Left lobe of liver (tissue), 2 donors: ENCODE results near the gene RAB6B. TPM values are rescaled to one million over a fixed set of nuclear protein-coding genes. Genes with fewer than 3 reads are reported as not detected.
A peak's percentile ranks its signal among the peaks of the same experiment; 100 is the strongest.

ENCODE experiments used
- ATAC-seq: fragments of 200-7000 bp; cut with Tn5 transposase; one replicate; pipeline ENCODE4 v1.9.1; 2020; ENCODE audit warnings: mild to moderate bottlenecking, moderate library complexity
- DNase-seq: peaks from one replicate; pipeline ENCODE4 v3.0.0-alpha.2; 2020; ENCODE audit warnings: low spot score
- total RNA-seq: library from RNA; stranded (reverse); gene quantifications from one replicate; pipeline ENCODE4 v1.2.1, GENCODE V29; 2021
- donor health status: DM: no; HTN: no; CAD: no; lungs with moderate emphysema.
- donor health status: DM: no; HTN: yes; CAD: no.

The RAB6B gene
- total RNA-seq, 1 donor from 2014 or later = 0.35 TPM

DNA sequence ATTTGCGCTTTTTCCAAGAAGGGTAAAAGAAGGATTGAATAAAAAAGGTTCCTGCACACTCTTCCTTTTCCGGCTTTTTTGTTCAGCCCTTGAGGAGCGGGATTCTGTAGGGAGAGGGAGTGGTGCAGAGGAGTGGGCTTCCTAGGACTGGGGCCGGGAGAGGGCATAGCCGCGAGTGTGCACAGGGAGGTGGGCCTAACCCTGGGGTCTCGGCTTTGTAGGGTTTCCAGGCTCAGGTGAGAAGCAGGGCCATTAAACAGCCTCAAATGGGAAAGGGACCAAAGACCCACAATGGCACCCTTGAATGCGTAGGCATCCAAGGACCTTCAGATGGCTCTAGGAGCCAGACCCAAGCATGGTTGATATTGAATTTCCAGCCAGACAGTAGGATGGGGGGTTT lies 35.4 kb upstream of the RAB6B start:
- DNase-seq = peak; percentile 12

DNA sequence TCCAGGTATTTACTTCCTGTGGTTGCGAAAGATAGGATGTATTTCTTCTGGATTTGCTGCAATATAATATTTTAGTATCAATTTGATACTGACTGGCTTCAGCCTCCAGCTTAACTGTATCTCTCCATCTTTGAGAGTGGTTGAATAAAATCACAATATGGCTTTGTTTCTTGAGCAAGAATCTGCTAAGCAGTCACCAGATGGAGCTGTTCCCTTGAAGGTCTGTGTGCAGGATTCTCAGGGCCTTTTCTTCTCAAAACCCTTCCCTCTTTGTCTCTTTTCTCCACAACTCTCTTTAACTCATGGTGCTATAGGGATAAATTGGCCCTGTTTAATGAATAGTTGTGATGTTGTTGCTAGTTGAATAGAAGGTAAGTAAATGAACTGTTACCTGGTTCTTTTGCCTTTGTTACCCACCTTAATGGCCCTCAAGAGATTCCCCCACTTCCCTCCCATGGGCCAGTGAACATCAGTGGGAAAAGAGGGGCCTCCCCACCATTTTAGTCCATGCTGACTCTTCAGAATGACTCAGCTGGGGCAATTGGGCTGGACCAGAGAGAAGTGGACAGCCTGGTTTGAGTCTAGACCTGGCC lies 34.8 kb upstream of the RAB6B start:
- peak; percentile 16 for DNase-seq

More for the DNA sequence above, 35.4 kb upstream of the RAB6B start:
- ATAC-seq = no peak

DNA sequence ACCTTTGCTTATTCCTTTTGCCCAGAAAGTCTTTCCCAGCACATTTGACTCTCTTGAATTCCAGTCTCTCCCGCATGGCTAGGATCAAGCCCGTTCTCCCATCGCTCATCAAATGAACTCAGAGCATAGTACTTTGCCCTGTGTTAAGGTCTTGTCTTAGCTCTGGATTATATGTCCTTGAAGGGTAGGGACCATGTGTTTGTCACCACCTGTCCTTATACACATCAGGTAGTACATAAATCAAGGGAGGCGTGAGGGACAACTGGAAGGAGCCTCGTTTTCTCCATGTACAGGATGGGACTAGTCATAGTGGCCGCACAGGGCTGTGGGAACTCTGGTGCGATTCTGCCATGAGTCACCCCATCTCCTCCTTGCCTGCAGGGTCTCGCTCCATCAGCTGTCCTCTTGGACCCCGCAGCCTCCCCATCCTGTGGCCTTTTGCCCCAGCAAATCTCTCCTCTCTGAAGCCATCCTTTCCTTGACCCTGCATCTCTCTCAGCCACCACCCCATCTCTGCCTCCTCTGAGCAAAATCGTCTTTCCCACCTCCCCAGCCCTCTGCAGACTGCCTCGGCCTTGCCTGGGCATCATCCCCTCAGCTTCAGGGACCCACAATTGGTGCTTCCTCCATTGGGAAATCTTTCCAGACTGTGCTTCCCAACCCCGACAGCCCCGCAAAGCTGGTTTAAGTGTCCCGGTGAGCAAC lies 33.4 kb upstream of the RAB6B start:
- DNase-seq (peak; percentile 32), ATAC-seq (no peak)

More for the DNA sequence above, 34.8 kb upstream of the RAB6B start:
- ATAC-seq = peak; percentile 35

- ATAC-seq = no peak
- peak; percentile 41 for DNase-seq
These were observed 32.6 kb upstream of the RAB6B start for GRCh38 chr3:133928136-133928893.

DNA sequence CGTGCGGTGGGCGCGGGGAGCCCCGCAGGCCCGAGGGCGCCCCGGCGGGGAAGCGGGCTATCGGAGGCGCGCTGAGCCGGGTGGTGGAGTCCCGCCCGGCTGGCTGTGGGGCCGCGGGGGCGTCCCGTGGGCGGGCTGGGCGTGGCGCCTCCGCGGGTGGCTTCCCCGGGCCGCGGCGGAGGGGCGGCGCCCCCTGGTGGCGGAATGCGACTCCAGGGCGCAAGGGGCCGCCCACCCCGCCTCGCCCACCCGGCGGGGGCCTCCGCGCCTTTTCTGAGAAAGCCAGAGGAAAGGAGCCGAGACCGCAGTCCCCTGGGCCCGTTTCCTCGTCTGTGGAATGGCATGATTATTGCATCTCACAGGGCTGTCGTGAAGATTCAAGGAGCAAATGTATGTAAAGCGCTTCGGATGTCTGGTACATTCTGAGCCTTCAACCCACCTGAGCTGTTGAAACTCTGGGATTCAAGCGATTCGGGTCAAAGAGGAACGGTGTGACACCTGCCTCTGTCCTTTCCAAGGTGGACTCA lies 31.9 kb upstream of the RAB6B start:
- ATAC-seq = peak; percentile 91

DNA sequence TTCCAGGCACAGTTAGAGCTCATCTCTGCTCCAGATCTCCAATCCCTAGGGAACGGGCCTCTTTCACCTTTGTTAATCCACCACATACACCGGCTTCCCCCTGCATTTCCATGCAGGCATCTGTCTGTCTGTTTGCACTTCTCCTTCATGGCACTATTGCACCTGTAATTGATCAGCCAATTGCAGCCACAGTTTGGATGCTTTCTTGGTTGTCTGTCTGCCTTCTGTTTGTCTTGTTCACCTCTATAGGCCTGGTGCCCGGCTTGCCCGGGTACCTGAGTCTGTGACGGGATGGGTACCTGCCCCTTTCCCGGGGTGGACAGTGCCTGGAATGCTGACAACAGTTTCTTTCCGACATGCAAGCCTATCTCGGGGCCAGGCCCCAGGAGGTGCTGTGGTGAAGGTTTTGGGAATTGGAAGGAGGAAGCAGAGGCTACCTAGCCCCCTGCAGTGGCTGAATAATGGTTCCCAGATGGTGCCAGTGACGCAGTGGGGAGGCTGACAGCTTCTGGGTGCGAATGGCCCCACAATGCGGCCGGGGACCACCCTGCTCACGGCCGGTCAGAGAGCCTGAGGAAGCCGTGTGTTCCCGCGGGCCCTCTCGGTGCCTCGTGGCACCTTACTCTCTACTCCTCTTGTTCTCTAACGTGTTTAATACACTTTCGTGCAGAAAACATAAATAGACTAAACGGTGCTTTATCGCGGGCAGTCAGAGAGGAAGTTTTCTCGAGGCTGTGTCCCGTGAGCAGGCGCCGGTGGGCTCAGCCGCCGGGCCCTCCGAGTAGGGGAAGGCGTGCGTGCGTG lies 31.3 kb upstream of the RAB6B start:
- DNase-seq (peak; percentile 43), ATAC-seq (peak; percentile 56)

More for the DNA sequence above, 31.9 kb upstream of the RAB6B start:
- DNase-seq = peak; percentile 58

DNA sequence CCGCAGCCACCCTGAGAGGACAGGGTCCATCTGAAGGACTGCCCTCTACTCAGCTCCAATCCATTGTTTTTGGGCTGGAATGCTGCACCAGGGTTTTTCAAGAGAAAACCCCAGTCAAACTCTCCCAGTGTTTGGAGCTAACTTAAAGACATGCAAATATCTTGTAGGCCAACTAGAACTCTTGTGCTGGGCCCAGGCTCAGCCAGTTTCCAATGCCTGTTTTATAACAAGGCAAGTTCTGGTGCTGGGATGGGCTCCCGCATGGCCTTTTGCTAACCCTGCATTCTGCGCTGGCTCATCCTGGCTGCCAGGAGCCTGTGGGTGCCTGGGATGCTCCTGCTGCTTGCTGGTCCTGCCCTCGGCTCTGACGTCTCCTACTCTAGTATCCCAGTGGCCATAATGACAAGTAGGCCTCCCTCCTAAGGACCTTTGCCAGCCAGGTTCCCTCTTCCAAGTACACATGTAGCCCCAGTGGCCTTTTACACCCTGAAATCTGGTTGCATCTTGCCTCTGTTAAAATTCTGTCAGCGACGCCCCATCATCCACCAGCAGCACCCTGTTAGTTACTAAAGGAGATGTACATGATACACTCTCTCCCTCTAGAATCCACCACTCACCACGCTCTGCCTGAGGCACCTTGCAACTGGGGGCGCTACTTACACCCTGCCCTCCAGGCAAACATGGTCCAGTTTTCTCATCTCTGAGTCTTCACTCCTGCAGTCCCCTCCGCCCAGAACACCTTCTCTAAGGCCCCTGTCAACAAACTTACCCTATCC lies 30.5 kb upstream of the RAB6B start:
- peak; percentile 31 for DNase-seq
- ATAC-seq = no peak

DNA sequence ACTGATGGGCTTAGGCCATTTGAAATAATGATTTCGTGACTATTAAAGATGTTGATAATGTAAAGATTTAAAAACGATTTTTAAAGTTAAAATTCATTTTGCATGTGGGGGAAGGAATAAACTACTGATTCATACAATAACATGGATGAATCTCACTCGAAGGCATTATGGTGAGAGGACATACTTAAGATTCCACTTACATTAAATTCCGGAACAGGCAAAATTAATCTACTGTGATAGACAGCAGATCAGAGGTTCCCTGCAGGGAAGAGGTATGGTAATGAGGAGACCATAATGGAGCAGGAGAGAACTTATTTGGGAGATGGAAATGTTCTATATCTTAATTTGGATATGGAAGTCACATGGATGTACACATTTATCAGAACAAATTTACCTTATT lies 28.4 kb upstream of the RAB6B start:
- no peak for ATAC-seq

DNA sequence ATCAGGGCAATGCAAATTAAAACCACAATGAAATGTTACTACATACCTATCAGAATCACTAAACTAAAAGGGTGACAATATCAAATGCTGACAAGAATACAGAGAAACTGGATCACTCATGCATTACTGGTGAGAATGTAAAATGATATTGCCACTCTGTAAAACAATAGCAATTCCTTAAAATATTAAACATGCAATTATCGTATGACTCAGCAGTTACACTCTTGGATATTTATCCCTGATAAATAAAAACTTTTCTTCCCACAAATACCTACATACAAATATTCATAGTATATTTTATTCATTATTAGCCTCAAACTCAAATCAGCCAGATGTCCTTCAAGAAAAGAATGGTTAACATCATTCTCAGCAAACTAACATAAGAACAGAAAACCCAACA lies 25.9 kb upstream of the RAB6B start:
- ATAC-seq (no peak), DNase-seq (no peak)

More for the DNA sequence above, 28.4 kb upstream of the RAB6B start:
- no peak for DNase-seq

DNA sequence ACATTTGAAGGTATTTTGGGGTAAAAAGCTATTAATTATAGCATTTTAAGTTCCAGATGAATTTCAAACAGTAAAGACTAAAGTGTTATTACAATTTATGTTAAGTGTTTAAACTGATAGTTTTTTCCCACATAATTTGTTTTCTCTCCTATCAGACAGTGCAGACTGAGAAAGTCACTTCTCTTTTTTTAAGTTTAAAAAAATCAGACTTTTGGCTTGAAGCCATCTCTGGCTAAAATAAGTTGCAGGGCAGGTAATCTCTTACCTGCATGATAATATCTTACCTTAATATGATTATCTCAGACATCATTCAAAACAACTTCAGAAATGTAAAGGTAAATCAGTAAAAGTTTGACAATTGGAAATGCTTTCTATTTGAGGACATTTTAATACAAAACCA lies 21.5 kb upstream of the RAB6B start:
- ATAC-seq (no peak), DNase-seq (no peak)

- DNase-seq (no peak), ATAC-seq (no peak)
These were observed 20.3 kb upstream of the RAB6B start for GRCh38 chr3:133915685-133916658.

GRCh38 chr3:133914839-133915600 lies 19.3 kb upstream of the RAB6B start:
- DNase-seq (no peak), ATAC-seq (no peak)

GRCh38 chr3:133910422-133910821 lies 14.7 kb upstream of the RAB6B start:
- DNase-seq (no peak), ATAC-seq (no peak)

DNA sequence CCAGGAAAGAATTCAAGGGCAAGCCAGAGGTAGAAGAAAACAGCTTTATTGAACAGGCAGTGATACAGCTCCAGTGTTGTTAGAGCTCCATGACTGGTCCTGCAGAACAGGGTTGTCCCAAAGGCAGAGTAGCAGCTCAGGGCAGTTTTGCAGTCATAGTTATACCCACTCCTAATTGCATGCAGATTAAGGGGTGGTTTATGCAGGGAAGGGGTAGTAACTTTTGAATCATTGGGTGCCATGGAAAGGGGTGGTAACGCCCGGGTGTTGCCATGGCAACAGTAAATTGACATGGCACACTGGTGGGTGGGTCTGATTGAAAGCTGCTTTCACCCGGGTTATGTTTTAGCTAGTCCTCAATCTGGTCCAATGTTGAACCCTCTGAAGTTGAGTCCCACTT lies 9.7 kb upstream of the RAB6B start:
- ATAC-seq = no peak
- no peak for DNase-seq

DNA sequence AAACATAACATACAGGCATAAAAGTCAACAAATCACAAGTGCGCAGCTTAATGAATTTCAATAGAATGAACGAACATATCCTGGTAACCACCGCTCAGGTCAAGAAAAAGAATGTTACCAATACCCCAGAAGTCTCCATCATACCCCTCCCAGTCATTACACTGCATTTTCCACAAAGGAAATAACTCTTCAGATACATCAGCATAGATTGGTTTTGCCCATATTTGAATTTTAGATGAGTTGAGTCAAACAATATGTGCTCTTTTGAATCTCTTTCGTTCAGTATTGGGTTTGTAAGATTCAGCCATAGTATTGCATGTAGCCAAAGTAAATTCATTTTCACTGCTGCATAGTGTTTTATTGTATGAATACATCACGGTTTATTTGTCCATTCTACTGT lies 6.2 kb upstream of the RAB6B start:
- no peak for ATAC-seq
- DNase-seq = no peak

DNA sequence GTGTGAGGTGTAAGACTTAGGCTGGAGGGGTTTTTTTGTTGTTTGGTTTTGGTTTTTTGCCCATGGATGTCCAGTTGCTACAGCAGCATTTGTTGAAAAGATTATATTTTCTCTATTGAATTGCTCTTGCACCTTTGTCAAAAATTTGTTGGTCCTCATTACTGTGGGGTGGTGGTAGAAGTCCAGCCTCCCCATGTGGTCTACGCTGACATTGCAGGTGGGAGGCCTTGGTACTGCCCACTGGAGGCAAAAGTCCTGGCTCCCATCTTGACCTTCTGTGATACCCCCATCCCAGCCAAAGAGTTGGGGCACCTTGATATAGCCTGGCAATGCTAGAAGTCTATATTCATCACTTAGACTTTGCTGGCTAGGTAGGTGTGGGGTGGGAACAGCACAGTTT lies 5.4 kb upstream of the RAB6B start:
- DNase-seq (no peak), ATAC-seq (no peak)

DNA sequence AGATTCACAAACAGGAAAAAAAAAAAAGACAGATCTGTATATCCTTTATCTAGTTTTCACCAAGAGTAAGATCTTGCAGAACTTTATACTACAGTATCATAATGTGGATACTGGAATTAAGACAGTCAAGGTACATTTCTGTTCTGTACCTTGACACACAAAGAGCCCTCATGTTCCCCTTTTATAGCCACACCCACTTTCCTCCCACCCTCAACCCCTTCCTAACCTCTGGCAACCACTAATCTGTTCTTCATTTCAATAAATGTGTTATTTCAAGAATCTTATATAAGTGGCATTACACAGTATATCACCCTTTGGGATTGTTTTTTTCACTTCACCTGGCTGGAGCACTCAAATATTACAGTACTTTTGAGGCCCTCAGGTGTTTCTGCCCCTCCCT lies 3.6 kb upstream of the RAB6B start:
- ATAC-seq (no peak), DNase-seq (no peak)

DNA sequence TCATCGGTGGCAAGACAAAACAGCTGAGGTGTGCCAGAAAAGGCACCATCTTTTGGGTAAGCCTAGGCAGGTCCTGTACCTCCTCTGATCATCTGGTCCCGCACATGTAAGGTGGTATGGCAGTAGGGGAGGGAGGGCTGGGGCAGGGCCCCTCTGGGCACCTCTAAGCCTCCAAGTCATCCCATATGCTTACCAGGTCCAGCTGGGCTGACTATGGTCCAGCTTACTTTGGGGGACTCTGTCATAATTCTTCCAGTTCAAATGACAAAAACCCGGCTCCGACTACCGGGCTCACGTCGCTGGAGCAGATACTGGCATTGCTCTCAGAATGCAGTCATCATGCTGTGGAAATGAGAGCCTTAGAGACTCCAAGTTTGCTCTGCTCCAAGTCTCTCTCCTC lies 1.9 kb upstream of the RAB6B start:
- ATAC-seq (no peak), DNase-seq (no peak)
